Testis (tissue), 3 donors: ENCODE measurements around the gene COPS7A. TPM values are rescaled to one million over a fixed set of nuclear protein-coding genes. Genes with fewer than 3 reads are reported as not detected.

Experiments used
- DNase-seq: peaks from one replicate; pipeline ENCODE4 v3.0.0-alpha.2; 2019
- H3K27ac ChIP-seq, 2 donors: fragments of 200-600 bp; sonication (generic); one replicate each; pipeline ENCODE4 v1.5.1; 2019
- H3K27me3 ChIP-seq: fragments of 200-600 bp; sonication (generic); one replicate; pipeline ENCODE4 v1.5.1; 2019
- H3K36me3 ChIP-seq: fragments of 200-600 bp; sonication (generic); one replicate; pipeline ENCODE4 v1.5.1; 2017; ENCODE audit warnings: low read depth; ENCODE audit errors: missing control alignments
- H3K4me1 ChIP-seq: fragments of 200-600 bp; sonication (generic); one replicate; pipeline ENCODE4 v1.5.1; 2019
- H3K4me3 ChIP-seq, 2 donors: fragments of 200-600 bp; sonication (generic); one replicate each; pipeline ENCODE4 v1.5.1; 2017 to 2019
- H3K9me3 ChIP-seq: fragments of 200-600 bp; sonication (generic); one replicate; pipeline ENCODE4 v1.5.1; 2017
- POLR2A ChIP-seq: fragments of 450-650 bp; IDR thresholded peaks from one replicate; pipeline ENCODE4 v1.6.1; 2017; ENCODE audit warnings: antibody characterized with exemption, mild to moderate bottlenecking, moderate library complexity
- WGBS, 2 donors: methylation state at CpG; one replicate each; pipeline ENCODE4 v1.1.5; 2018; 5-methylcytosine and 5-hydroxymethylcytosine counted together
- intact Hi-C: fragments of 100-400 bp; cut with DNase I; formaldehyde crosslinking; loops from one replicate; pipeline ENCODE4 v1.15.1; 2023; ENCODE audit warnings: low total_unique reads
- polyA plus RNA-seq: library from polyadenylated mRNA; stranded (reverse); fragments of 350-450 nt; fragmentation: Illumina TruSeq; extraction: RNeasy Lipid Tissue Mini Kit (QIAGEN cat#74804); gene quantifications from one replicate; pipeline ENCODE4 v1.2.3, GENCODE V29; 2014; ENCODE audit warnings: low read depth, low replicate concordance; ENCODE audit not compliant: insufficient read depth
- total RNA-seq, 2 donors: library from RNA; depleted of rRNA; stranded (reverse); fragments of >200 nt; gene quantifications; one replicate each; pipeline ENCODE4 v1.2.3, GENCODE V29; 2016
- TF ChIP-seq, protein P1 (sequence below), 3 experiments: fragments of 450-650 bp in 2 of 3; fragments of 200-600 bp in 1 of 3; sonication (generic) in 1 of 3; IDR thresholded peaks; one replicate each; pipeline ENCODE4 v1.5.1; 2016 to 2019; ENCODE audit warnings: antibody characterized with exemption in 3 of 3, mild to moderate bottlenecking in 2 of 3, moderate library complexity in 1 of 3

The COPS7A gene
- total and polyA plus RNA-seq, 3 donors from 2014 or later = 68.3 to 82.4 (median 69.4) TPM

DNA sequence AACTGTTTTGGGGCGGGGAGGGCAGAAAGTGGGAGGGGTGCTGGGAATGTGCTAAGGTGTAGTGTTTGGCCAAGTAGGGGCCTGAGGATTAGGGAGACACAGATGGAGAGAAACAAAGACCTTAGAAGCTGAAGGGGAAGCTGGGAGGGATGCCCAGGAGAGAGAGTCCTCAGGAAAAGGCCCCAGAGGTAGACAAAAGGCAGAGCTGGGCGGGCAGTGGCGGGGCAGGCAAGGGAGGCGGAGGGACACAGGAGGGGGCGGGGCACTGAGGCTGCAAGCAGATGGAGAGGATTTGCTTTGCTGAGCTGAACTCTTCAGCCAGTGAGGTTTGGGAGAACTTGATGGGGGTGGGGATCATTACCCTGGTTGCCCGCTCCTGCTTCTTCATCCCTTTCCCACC lies 45.1 kb downstream of the COPS7A start:
- TF ChIP-seq, protein P1, sequence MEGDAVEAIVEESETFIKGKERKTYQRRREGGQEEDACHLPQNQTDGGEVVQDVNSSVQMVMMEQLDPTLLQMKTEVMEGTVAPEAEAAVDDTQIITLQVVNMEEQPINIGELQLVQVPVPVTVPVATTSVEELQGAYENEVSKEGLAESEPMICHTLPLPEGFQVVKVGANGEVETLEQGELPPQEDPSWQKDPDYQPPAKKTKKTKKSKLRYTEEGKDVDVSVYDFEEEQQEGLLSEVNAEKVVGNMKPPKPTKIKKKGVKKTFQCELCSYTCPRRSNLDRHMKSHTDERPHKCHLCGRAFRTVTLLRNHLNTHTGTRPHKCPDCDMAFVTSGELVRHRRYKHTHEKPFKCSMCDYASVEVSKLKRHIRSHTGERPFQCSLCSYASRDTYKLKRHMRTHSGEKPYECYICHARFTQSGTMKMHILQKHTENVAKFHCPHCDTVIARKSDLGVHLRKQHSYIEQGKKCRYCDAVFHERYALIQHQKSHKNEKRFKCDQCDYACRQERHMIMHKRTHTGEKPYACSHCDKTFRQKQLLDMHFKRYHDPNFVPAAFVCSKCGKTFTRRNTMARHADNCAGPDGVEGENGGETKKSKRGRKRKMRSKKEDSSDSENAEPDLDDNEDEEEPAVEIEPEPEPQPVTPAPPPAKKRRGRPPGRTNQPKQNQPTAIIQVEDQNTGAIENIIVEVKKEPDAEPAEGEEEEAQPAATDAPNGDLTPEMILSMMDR (IDR thresholded peaks at IDR 0.05) = no peak
- Histone ChIP-seq H3K9me3 (no peaks in the 10 kb centered on the region), H3K4me3 (no peak overlapping the region), H3K27ac (peak overlapping the region; percentile 67 to 96), H3K36me3 (no peaks in the 10 kb centered on the region), H3K27me3 (no peaks in the 10 kb centered on the region), H3K4me1 (peaks cover 45% of the 10 kb centered on the region)
- peak; percentile 82 for DNase-seq
- WGBS, 2 donors = 17 to 48% methylated on average over 6 of the region's 6 CpGs
- intact Hi-C loops = no loop called here

DNA sequence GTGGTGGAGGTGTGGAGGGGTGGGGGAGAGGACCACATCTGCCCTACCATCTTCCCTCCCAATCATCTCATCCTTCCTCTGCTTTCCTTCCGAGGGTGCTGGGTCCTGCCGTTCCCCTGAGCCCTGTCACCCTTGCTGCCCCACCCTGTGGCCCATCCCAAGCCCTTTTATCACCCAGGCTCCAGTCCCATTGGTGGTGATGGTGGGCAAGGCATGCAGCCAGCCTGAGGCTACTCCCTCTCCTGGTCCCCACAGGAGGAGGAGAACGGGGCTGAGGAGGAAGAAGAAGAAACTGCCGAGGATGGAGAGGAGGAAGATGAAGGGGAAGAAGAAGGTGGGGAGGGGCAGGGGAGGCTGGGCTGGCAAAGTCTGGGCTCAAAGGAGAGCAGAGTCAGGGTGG lies 45.8 kb downstream of the COPS7A start:
- TF ChIP-seq, protein P1 (IDR thresholded peaks at IDR 0.05) = no peak
- TF ChIP-seq POLR2A = no peak
- intact Hi-C loops = loop anchor here (10.0 kb wide), 1 partner anchor 55 kb away; the partner anchor contains the start of genes GPR162 and P3H3
- Histone ChIP-seq H3K9me3 (no peaks in the 10 kb centered on the region), H3K27me3 (no peaks in the 10 kb centered on the region), H3K36me3 (no peaks in the 10 kb centered on the region), H3K4me3 (no peak overlapping the region), H3K27ac (peak overlapping the region in 1 of 2 donors; percentile 66), H3K4me1 (peaks cover 45% of the 10 kb centered on the region)
- 52 to 58% methylated on average over 4 of the region's 4 CpGs for WGBS, 2 donors
- no peak for DNase-seq

DNA sequence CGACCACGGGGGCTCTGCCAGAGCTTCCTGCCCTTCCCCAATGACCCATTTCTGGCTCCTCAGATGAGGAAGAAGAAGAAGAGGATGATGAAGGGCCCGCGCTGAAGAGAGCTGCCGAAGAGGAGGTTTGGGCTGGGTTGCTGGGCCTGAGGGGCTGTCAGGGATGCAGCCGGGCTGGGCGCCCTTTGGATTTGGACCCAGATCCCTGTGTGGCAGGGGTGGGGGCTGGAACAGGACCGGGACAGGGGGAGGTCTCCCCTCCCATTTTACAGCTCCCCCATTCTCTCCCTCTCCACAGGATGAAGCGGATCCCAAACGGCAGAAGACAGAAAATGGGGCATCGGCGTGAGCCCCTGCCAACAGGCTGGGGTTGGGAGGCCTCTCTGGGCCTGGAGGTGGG lies 46.2 kb downstream of the COPS7A start:
- Histone ChIP-seq H3K27me3 (no peaks in the 10 kb centered on the region), H3K36me3 (no peaks in the 10 kb centered on the region), H3K27ac (peak overlapping the region; percentile 16 to 66), H3K4me3 (no peak overlapping the region), H3K9me3 (no peaks in the 10 kb centered on the region), H3K4me1 (peaks cover 41% of the 10 kb centered on the region)
- WGBS, 2 donors = 60 to 75% methylated on average over 12 of the region's 12 CpGs
- intact Hi-C loops = loop anchor here (10.0 kb wide), 1 partner anchor 55 kb away; the partner anchor contains the start of genes GPR162 and P3H3
- TF ChIP-seq, protein P1 (IDR thresholded peaks at IDR 0.05) = no peak
- no peak for TF ChIP-seq POLR2A
- no peak for DNase-seq

DNA sequence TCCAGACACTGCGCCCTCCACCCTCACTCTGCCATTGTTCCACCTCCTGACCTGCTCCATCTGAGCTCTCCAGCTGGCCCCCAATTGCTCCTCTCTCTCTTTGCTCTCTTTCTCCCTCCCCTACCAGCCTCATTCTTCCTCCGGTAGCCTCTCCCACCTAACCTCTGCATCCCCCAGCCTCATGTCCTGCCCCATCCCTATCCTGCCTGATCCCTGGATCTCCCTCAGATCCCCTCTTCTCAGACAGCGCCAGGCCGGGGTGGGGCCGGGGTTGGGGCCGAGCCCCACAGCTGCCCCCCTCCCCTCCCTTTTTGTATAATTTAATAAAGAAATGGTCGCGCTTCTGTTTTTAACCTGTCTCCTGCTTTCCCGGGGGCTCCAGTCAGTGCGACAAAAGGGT lies 46.8 kb downstream of the COPS7A start:
- WGBS, 2 donors = 62 to 68% methylated on average over 10 of the region's 10 CpGs
- H3K4me3 ChIP-seq = no peak overlapping the region
- no peaks in the 10 kb centered on the region for H3K36me3 ChIP-seq
- no peaks in the 10 kb centered on the region for H3K9me3 ChIP-seq
- no peak for TF ChIP-seq POLR2A
- TF ChIP-seq, protein P1 (IDR thresholded peaks at IDR 0.05) = no peak
- peaks cover 36% of the 10 kb centered on the region for H3K4me1 ChIP-seq
- no peaks in the 10 kb centered on the region for H3K27me3 ChIP-seq
- H3K27ac ChIP-seq = peak overlapping the region; percentile 16 to 66
- intact Hi-C loops = loop anchor here (10.0 kb wide), 1 partner anchor 54 kb away; the partner anchor contains the start of genes GPR162 and P3H3
- DNase-seq = no peak

DNA sequence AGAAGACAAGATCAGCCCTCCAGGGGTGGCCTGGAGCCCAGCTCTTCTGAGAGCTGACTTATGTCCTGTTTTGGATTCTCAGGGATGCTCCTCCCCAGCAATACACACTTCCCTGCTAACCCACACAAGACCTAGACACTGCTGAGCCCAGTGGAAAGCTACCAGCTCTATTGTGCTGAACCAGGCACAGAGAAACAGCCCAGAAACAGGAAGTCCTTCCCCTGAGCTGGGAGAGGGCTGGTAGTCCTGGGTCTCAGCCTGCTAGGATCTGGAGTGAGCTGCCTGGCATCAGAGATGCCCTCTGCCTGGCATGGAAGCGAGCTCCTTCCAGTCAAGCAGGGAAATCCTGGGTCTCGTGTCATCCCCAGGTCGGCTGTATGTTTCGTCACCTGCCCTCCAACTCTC lies 47.2 kb downstream of the COPS7A start:
- no peaks in the 10 kb centered on the region for H3K27me3 ChIP-seq
- no peaks in the 10 kb centered on the region for H3K36me3 ChIP-seq
- TF ChIP-seq, protein P1 (IDR thresholded peaks at IDR 0.05) = no peak
- TF ChIP-seq POLR2A = no peak
- WGBS, 2 donors = 96 to 100% methylated on average over 1 to 4 of the region's 4 CpGs
- peaks cover 34% of the 10 kb centered on the region for H3K4me1 ChIP-seq
- H3K9me3 ChIP-seq = no peaks in the 10 kb centered on the region
- peak; percentile 47 for DNase-seq
- H3K27ac ChIP-seq = peak overlapping the region; percentile 16 to 66
- no peak overlapping the region for H3K4me3 ChIP-seq
- intact Hi-C loops = loop anchor here (10.0 kb wide), 1 partner anchor 54 kb away; the partner anchor contains the start of genes GPR162 and P3H3
